ENCODE measurements around the gene BBS2. TPM values are rescaled to one million over a fixed set of nuclear protein-coding genes. Genes with fewer than 3 reads are reported as not detected.
A peak's percentile ranks its signal among the peaks of the same experiment; 100 is the strongest.
"Not testable (repeated sequence)": the region's sequence is repeated elsewhere in the genome, so short reads cannot be mapped to it uniquely, and the experiment has no call there.

BBS2 gene
- total RNA-seq, 1 experiment from 2014 or later, result 27.7 TPM

DNA sequence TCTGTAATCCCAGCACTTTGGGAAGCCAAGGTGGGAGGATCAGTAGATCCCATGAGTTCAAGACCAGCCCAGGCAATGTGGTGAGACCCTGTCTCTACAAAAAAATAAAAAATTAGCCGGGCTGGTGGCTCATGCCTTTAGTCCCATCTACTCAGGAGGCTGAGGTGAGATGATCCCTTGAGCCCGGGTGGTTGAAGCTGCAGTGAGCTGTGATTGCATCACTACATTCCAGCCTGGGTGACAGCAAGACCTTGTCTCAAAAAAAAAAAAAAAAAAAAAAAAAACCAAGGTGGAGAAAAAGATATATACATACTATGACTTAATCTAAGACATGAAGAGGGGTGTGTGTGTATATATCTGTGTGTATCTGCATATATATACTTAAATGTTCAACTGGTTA, 26.7 kb downstream of the BBS2 start:
- ChIA-PET CTCF (no interaction called here), POLR2A (no interaction called here)
- no peaks in the 10 kb centered on the region for H3K9me3 Mint-ChIP-seq (ENCODE audit: unreplicated experiment)
- intact Hi-C loops (cut with micrococcal nuclease; ENCODE audit: unreplicated experiment), result loop anchor here (1.0 kb wide), 1 partner anchor 42 kb away; the partner anchor contains the start of genes NUDT21 and OGFOD1
- peaks cover 1% of the 10 kb centered on the region for H3K36me3 Mint-ChIP-seq (ENCODE audit: insufficient read depth, unreplicated experiment)
- H3K9me3 ChIP-seq, result no peaks in the 10 kb centered on the region
- no peaks in the 10 kb centered on the region for H3K4me1 ChIP-seq
- H3K4me3 ChIP-seq (ENCODE audit: low read depth, low read length), result no peak overlapping the region
- no peak overlapping the region for H3K4me3 Mint-ChIP-seq (ENCODE audit: unreplicated experiment)
- H3K27me3 ChIP-seq (replicated peaks; ENCODE audit: control insufficient read depth, insufficient read depth, low read length), result no peaks in the 10 kb centered on the region
- no TSS peak for BruUV-seq (replicated peaks)
- no peaks in the 10 kb centered on the region for H3K27me3 Mint-ChIP-seq (ENCODE audit: insufficient read depth, unreplicated experiment)
- TF ChIP-seq, protein P1, sequence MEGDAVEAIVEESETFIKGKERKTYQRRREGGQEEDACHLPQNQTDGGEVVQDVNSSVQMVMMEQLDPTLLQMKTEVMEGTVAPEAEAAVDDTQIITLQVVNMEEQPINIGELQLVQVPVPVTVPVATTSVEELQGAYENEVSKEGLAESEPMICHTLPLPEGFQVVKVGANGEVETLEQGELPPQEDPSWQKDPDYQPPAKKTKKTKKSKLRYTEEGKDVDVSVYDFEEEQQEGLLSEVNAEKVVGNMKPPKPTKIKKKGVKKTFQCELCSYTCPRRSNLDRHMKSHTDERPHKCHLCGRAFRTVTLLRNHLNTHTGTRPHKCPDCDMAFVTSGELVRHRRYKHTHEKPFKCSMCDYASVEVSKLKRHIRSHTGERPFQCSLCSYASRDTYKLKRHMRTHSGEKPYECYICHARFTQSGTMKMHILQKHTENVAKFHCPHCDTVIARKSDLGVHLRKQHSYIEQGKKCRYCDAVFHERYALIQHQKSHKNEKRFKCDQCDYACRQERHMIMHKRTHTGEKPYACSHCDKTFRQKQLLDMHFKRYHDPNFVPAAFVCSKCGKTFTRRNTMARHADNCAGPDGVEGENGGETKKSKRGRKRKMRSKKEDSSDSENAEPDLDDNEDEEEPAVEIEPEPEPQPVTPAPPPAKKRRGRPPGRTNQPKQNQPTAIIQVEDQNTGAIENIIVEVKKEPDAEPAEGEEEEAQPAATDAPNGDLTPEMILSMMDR (IDR thresholded peaks at IDR 0.05; ENCODE audit: insufficient read depth in 1 of 2, low read depth in 1 of 2, low read length in 1 of 2, severe bottlenecking in 1 of 2, unreplicated experiment in 1 of 2), result no peak
- DNase-seq, result peak; percentile 44 to 47
- H3K4me1 Mint-ChIP-seq (ENCODE audit: low read depth, unreplicated experiment), result no peaks in the 10 kb centered on the region
- no peaks in the 10 kb centered on the region for H3K36me3 ChIP-seq (ENCODE audit: control insufficient read depth, insufficient read depth, low read length)
- H3K27ac Mint-ChIP-seq (ENCODE audit: unreplicated experiment), result no peak overlapping the region

DNA sequence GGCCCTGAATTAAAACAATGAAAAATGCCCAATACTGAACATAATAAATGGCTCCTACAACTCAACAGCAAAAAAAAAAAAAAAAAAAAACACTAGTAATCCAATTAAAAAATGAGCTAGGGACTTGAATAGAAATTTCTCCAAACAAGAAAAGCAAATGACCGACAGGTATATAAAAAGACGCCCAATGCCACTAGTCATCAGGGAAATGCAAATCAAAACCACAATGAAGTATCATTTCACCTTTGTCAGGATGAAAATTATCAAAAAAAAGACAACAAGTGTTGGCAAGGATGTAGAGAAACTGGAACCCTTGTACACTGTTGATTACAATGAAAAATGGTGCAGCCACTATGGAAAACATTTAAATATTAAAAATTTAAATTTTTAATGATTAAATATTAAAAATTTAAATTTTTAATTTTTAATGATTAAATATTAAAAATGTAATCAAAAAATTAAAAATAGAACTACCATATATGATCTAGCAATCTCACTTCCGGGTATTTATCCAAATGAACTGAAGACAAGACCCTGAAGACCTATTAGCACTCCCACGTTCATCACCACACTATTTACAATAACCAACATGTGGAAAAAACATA, 28.1 kb downstream of the BBS2 start:
- no peak for DNase-seq
- Histone ChIP-seq H3K27me3 (replicated peaks; ENCODE audit: control insufficient read depth, insufficient read depth, low read length) (no peaks in the 10 kb centered on the region), H3K36me3 (ENCODE audit: control insufficient read depth, insufficient read depth, low read length) (no peaks in the 10 kb centered on the region), H3K9me3 (no peaks in the 10 kb centered on the region), H3K4me1 (no peaks in the 10 kb centered on the region), H3K4me3 (ENCODE audit: low read depth, low read length) (no peak overlapping the region)
- Mint-ChIP-seq H3K9me3 (ENCODE audit: unreplicated experiment) (no peaks in the 10 kb centered on the region), H3K4me1 (ENCODE audit: low read depth, unreplicated experiment) (no peaks in the 10 kb centered on the region), H3K27me3 (ENCODE audit: insufficient read depth, unreplicated experiment) (no peaks in the 10 kb centered on the region), H3K4me3 (ENCODE audit: unreplicated experiment) (no peak overlapping the region), H3K36me3 (ENCODE audit: insufficient read depth, unreplicated experiment) (no peaks in the 10 kb centered on the region), H3K27ac (ENCODE audit: unreplicated experiment) (no peak overlapping the region)
- ChIA-PET CTCF (interaction anchor here (0.6 kb wide), 1 partner anchor 222 kb away, joined by 3 read pairs; no protein-coding TSS in a partner anchor), POLR2A (interaction anchor here (0.6 kb wide), 1 partner anchor 10 kb away, joined by 6 read pairs; no protein-coding TSS in a partner anchor)
- intact Hi-C loops (cut with micrococcal nuclease; ENCODE audit: unreplicated experiment), result no loop called here
- TF ChIP-seq, protein P1 (IDR thresholded peaks at IDR 0.05; ENCODE audit: insufficient read depth in 1 of 2, low read depth in 1 of 2, low read length in 1 of 2, severe bottlenecking in 1 of 2, unreplicated experiment in 1 of 2), result no peak
- BruUV-seq (replicated peaks), result no TSS peak

DNA sequence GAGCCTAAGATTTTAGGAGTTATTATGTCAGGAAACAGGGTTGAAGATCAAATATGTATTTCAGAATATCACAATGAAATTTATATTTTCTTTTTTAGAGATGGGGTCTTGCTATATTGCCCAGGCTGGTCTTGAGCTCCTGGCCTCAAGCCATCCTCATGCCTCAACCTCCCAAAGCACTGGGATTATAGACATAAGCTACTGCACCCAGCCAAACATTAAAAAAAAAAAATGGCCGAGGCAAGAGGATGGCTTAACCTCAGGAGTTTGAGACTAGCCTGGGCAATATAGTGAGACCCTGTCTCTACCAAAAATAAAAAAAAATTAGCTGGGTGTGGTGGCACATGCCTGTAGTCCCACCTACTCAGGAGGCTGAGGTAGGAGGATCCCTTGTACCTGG, 31.0 kb downstream of the BBS2 start:
- H3K9me3 Mint-ChIP-seq (ENCODE audit: unreplicated experiment); H3K27me3 ChIP-seq (replicated peaks; ENCODE audit: control insufficient read depth, insufficient read depth, low read length); intact Hi-C loops (cut with micrococcal nuclease; ENCODE audit: unreplicated experiment); H3K4me1 ChIP-seq; BruUV-seq (replicated peaks); DNase-seq; H3K36me3 Mint-ChIP-seq (ENCODE audit: insufficient read depth, unreplicated experiment); CTCF ChIA-PET; POLR2A ChIA-PET; H3K4me1 Mint-ChIP-seq (ENCODE audit: low read depth, unreplicated experiment); H3K4me3 Mint-ChIP-seq (ENCODE audit: unreplicated experiment); H3K27me3 Mint-ChIP-seq (ENCODE audit: insufficient read depth, unreplicated experiment); H3K4me3 ChIP-seq (ENCODE audit: low read depth, low read length); H3K27ac Mint-ChIP-seq (ENCODE audit: unreplicated experiment); H3K36me3 ChIP-seq (ENCODE audit: control insufficient read depth, insufficient read depth, low read length); H3K9me3 ChIP-seq: not testable (repeated sequence)

Measured in Caco-2 (cell line).